H1 (cell line): ENCODE data around the gene SPTY2D1. TPM values are rescaled to one million over a fixed set of nuclear protein-coding genes. Genes with fewer than 3 reads are reported as not detected.

Source experiments
- CHD7 ChIP-seq: fragments of 300-600 bp; sonication (generic); IDR thresholded peaks from 2 replicates; pipeline ENCODE4 v1.7.1; 2012; ENCODE audit warnings: low read length, moderate library complexity, mild to moderate bottlenecking, inconsistent platforms; ENCODE audit not compliant: insufficient replicate concordance
- RBBP5 ChIP-seq: IDR thresholded peaks from 2 replicates; pipeline ENCODE4 v1.7.1; 2012; ENCODE audit warnings: low read depth, mild to moderate bottlenecking, inconsistent platforms, low read length, moderate library complexity, borderline replicate concordance
- polyA plus RNA-seq, 7 experiments: library from polyadenylated mRNA; depleted of rRNA in 3 of 7; stranded (reverse) in 5 of 7; unstranded in 2 of 7; fragments of >200 nt in 5 of 7; fragments of 200-250 nt in 2 of 7; gene quantifications; 1 replicate in 5 of 7; 2 replicates in 1 of 7; 4 replicates in 1 of 7; pipeline versions ENCODE4 v1.2.1 to v1.2.3, GENCODE V29; 2011 to 2013; ENCODE audit warnings: missing spikeins in 2 of 7, mixed read lengths in 2 of 7
- total RNA-seq: library from RNA; stranded (reverse); fragmentation: NEBNext Ultra II Directional; extraction: Animal tissue kit (Norgen Biotek cat#: 25700); gene quantifications from 2 replicates; pipeline ENCODE4 v1.2.1, GENCODE V29; 2021

SPTY2D1 gene
- total and polyA plus RNA-seq, 2 of the 8 experiments (the other 6 are each of a cell fraction or from before 2014, with no cell fraction given), result 4.9 to 17.6 TPM

GRCh38 chr11:18682466-18682865, 48.3 kb upstream of the SPTY2D1 start (continued):
- TF ChIP-seq CHD7 (no peak), RBBP5 (no peak)
